ENCODE data around the gene GAD1.

Gene GAD1

DNA sequence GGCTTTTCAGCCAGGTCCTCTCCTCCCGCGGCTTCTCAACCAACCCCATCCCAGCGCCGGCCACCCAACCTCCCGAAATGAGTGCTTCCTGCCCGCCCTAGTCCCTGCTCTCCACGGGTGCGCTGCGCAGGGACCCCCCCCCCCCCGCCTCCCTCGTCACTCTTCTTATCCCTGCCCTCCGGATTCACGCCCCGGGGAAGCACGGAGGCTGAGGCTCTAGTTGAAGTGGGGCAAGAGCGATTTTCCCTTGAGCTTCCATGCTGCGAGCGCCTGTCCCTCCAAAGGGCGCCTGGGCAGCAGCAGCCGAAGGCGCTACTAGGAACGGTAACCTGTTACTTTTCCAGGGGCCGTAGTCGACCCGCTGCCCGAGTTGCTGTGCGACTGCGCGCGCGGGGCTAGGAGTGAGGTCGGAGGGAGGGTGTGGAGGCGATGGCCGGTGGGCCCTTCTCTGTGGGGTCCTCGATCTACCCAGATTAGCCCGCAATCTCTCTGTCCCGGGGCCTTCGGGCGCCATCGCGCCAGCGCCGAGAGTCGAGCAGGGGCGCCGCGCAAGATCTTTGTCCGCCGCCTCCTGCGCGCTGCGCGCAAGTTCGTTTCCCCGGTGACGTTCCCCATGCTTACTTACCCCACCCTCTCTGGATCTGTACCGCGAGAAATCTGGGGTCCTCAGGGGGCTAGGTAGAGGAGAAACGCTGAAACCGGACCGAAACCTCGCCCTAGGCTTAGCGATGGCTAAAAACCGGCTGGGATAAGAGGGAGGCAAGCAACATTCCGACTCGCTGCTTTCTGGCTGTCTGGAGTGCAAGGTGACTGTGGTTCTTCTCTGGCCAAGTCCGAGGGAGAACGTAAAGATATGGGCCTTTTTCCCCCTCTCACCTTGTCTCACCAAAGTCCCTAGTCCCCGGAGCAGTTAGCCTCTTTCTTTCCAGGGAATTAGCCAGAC, 677 bp downstream of the GAD1 start:
- TF ChIP-seq, protein P1, sequence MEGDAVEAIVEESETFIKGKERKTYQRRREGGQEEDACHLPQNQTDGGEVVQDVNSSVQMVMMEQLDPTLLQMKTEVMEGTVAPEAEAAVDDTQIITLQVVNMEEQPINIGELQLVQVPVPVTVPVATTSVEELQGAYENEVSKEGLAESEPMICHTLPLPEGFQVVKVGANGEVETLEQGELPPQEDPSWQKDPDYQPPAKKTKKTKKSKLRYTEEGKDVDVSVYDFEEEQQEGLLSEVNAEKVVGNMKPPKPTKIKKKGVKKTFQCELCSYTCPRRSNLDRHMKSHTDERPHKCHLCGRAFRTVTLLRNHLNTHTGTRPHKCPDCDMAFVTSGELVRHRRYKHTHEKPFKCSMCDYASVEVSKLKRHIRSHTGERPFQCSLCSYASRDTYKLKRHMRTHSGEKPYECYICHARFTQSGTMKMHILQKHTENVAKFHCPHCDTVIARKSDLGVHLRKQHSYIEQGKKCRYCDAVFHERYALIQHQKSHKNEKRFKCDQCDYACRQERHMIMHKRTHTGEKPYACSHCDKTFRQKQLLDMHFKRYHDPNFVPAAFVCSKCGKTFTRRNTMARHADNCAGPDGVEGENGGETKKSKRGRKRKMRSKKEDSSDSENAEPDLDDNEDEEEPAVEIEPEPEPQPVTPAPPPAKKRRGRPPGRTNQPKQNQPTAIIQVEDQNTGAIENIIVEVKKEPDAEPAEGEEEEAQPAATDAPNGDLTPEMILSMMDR (IDR thresholded peaks at IDR 0.05; ENCODE audit: borderline replicate concordance, control extremely low read depth, extremely low read depth, insufficient read depth, missing control alignments), result no peak
- in situ Hi-C loops (cut with MboI; ENCODE audit: low sequenced_read_pairs, unreplicated experiment), result loop anchor here (10.0 to 25.0 kb wide), 5 partner anchors 103 to 1270 kb away; partner anchors contain the start of genes DLX1 and SP5
- peak; percentile 51 for DNase-seq (ENCODE audit: low spot score)

DNA sequence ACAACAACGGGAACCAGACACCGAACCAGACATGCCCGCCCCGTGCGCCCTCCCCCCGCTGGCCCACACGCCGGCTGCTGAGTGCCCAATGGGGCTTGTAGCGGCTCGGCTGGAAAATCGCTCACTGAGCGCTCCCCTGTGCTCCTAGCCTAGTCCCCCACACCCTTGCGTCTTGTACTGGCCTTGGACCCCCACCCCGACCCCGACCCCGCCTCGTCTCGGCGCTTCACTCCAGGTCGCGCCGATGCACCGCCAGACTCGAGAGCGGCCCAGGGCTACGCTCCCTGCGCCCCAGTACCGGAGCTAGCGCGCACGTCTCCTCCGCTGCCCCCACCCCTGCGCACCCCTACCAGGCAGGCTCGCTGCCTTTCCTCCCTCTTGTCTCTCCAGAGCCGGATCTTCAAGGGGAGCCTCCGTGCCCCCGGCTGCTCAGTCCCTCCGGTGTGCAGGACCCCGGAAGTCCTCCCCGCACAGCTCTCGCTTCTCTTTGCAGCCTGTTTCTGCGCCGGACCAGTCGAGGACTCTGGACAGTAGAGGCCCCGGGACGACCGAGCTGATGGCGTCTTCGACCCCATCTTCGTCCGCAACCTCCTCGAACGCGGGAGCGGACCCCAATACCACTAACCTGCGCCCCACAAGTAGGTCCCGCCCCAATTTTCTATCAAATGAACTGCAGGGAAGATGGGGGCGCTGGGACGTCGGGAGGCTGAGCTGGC, 1.5 kb downstream of the GAD1 start:
- in situ Hi-C loops (cut with MboI; ENCODE audit: low sequenced_read_pairs, unreplicated experiment), result loop anchor here (10.0 to 25.0 kb wide), 5 partner anchors 103 to 1269 kb away; partner anchors contain the start of genes DLX1 and SP5
- DNase-seq (ENCODE audit: low spot score), result no peak
- TF ChIP-seq, protein P1 (IDR thresholded peaks at IDR 0.05; ENCODE audit: borderline replicate concordance, control extremely low read depth, extremely low read depth, insufficient read depth, missing control alignments), result no peak

DNA sequence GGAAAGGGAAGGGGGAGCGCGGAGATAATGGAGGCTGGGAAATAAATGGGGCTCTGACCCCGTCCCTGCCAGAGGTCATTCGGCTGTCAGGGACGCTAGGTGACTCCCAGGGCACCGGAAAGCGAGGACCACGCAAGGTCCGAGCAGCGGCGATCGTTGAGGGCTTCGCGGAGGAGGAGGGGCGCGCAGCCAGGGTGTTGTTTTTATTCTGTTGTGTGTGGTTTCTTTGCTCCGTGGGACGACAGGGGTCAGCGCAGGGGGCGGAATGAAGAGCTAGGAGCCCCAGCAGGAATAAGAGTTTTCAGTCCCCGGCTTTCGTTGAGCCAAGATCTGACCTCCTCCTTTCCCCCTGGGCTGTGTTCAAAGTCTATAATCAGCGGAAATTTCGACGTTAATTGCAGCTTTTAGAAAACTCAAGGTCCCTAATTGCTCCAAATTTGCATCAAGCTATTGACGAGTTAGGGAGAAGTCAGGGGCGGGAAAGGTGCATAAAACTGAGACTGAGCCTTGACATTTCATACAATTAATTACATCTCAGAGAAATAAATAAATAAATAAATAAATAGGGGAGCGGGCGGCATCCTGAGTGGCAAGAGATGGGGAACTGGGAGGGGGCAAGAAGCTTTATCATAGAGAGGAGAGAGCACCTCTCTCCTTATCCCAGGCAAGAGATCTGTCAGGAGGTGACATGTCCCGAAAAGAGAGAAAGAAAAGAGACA, 2.2 kb downstream of the GAD1 start:
- in situ Hi-C loops (cut with MboI; ENCODE audit: low sequenced_read_pairs, unreplicated experiment), result loop anchor here (10.0 to 25.0 kb wide), 5 partner anchors 104 to 1268 kb away; partner anchors contain the start of genes DLX1 and SP5
- no peak for DNase-seq (ENCODE audit: low spot score)
- TF ChIP-seq, protein P1 (IDR thresholded peaks at IDR 0.05; ENCODE audit: borderline replicate concordance, control extremely low read depth, extremely low read depth, insufficient read depth, missing control alignments), result no peak

DNA sequence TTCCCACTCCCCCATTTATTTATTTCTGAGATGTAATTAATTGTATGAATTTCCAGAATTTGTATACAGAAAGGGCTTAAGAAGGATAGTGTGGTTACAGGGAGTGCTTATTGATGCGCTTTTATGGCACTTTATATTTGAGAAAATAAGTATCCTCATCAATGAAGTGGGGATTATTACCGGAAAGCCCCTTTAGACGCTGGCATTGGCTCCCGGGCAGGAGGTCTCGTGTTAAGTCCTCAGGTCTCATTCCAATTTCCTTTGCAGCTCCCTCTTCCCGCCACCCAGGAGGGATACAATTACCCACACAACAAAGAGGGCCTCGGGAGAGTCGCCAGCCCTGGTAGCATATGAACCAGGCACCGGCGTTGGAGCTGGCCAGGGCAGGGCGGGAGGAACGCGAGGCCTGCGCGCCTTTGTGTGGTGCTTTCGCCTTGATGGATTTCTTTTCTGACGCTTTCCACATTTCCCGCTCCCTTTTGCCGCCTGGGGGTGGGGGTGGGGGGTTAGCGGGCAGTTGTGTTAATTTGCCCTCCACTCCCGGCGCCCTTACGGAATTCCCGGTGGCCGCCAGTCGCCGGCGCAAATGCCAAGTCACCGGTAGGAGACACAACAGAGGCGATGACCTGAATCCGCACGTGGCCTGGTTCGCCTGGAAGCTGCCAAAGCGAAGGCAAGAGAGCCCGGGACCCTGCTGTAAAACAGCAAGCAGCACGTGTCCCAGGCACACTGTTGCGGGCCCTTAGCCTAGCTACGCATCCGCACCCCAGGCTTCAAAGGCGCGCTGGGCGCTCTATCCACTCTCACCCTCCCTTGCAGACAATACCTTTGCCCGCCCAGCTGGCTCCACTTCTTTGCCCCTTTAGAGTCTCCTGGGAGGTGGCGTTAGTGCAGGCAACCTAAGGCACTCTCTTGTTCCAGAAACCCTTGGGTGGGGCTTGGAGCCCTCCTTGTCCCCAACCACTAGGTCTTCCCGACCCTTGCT, 3.3 kb downstream of the GAD1 start:
- no peak for DNase-seq (ENCODE audit: low spot score)
- in situ Hi-C loops (cut with MboI; ENCODE audit: low sequenced_read_pairs, unreplicated experiment), result loop anchor here (10.0 to 25.0 kb wide), 5 partner anchors 105 to 1267 kb away; partner anchors contain the start of genes DLX1 and SP5
- TF ChIP-seq, protein P1 (IDR thresholded peaks at IDR 0.05; ENCODE audit: borderline replicate concordance, control extremely low read depth, extremely low read depth, insufficient read depth, missing control alignments), result no peak

DNA sequence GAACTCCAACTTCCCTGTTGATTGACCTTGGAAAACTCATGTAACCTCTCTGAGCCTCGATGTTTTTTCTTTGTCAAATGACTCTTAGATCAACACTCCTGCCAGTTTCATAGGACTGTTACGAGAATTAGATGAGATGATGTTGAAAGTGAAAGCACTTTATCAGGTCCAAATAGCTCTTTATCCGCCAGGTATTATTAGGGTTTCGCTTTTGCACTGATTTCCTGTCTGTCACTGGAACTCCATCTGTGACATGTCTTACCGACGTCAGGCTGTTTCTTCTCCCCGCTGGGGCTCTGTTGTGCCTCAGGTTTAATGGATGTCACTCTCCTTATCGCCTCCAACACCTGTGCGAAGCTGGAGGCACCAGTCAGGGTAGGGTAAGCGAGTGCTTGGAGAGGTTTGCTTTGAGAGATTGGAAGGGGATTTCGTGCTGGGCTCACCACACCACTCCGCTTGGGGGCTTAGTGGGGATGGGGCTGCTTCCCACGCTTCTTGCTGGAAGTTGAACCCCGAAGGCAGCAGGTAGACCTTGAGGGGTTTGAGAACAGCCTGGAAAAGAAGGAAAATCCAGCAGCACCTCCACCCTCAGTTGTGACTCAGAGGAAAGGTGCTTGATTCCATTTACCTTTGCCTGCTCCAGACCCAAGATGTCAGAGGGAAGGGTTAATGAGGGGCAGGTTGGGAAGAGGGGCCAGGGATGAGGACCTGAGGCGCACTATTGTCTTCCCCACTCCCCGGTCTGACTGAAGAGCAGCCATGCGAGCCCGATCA, 4.3 kb downstream of the GAD1 start:
- peak; percentile 66 for DNase-seq (ENCODE audit: low spot score)
- TF ChIP-seq, protein P1 (IDR thresholded peaks at IDR 0.05; ENCODE audit: borderline replicate concordance, control extremely low read depth, extremely low read depth, insufficient read depth, missing control alignments), result no peak
- in situ Hi-C loops (cut with MboI; ENCODE audit: low sequenced_read_pairs, unreplicated experiment), result loop anchor here (25.0 kb wide), 3 partner anchors 584 to 1266 kb away; partner anchors contain the start of gene DLX1
